ENCODE results near the gene MCTP1. TPM values are rescaled to one million over a fixed set of nuclear protein-coding genes. Genes with fewer than 3 reads are reported as not detected.

The MCTP1 gene
- total RNA-seq, 1 donor from 2014 or later: 12.8 TPM

DNA sequence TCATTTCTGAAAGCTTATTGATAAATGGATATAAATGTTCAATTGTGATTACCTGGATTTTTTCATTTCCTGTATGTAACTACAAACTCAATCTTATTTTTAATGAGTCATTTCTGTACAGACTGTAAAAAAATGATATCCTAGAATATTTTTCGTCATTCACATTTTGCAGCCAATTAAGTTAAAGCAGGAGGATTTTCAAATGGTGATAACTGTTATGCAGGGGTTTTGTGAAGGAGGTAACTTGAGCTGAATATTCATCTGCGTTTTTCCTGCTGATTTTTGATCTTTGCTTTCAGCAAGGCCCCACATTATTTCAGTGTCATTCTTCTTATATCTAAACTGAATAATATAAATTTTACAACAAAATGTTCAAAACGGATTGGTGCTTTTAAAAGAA is 592.3 kb downstream of the MCTP1 start:
- Histone ChIP-seq H3K9me3 (no peaks in the 10 kb centered on the region), H3K4me3 (no peak overlapping the region), H3K36me3 (no peaks in the 10 kb centered on the region), H3K4me1 (no peaks in the 10 kb centered on the region), H3K27me3 (no peaks in the 10 kb centered on the region), H3K27ac (no peak overlapping the region)
- TF ChIP-seq POLR2AphosphoS5 (IDR thresholded peaks at IDR 0.05; ENCODE audit: insufficient read depth in 1 of 2, low read depth in 1 of 2) (no peak), POLR2A (IDR thresholded peaks at IDR 0.05) (no peak)
- TF ChIP-seq, protein P1, sequence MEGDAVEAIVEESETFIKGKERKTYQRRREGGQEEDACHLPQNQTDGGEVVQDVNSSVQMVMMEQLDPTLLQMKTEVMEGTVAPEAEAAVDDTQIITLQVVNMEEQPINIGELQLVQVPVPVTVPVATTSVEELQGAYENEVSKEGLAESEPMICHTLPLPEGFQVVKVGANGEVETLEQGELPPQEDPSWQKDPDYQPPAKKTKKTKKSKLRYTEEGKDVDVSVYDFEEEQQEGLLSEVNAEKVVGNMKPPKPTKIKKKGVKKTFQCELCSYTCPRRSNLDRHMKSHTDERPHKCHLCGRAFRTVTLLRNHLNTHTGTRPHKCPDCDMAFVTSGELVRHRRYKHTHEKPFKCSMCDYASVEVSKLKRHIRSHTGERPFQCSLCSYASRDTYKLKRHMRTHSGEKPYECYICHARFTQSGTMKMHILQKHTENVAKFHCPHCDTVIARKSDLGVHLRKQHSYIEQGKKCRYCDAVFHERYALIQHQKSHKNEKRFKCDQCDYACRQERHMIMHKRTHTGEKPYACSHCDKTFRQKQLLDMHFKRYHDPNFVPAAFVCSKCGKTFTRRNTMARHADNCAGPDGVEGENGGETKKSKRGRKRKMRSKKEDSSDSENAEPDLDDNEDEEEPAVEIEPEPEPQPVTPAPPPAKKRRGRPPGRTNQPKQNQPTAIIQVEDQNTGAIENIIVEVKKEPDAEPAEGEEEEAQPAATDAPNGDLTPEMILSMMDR (IDR thresholded peaks at IDR 0.05): no peak
- intact Hi-C loops (cut with DNase I): no loop called here
- no peak for DNase-seq (ENCODE audit: extremely low spot score in 2 of 2)

DNA sequence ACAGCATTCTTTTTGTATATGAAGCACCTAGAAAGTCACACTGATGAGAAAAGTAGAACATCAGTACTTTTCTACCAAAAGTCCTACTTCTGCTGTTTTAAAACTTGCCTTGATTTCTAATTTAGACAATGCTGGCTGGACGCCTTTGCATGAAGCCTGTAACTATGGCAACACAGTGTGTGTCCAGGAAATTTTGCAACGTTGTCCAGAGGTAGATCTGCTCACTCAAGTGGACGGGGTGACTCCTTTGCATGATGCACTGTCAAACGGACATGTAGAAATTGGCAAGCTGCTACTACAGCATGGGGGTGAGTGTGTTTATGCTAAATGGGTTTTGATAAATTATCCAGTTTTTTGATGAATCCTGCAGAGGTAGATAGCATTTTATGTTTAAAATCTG is 592.9 kb downstream of the MCTP1 start:
- H3K9me3 ChIP-seq: no peaks in the 10 kb centered on the region
- peaks cover 0 to 5% of the 10 kb centered on the region in 2 donors for H3K36me3 ChIP-seq
- no peak overlapping the region for H3K27ac ChIP-seq
- no peaks in the 10 kb centered on the region for H3K4me1 ChIP-seq
- intact Hi-C loops (cut with DNase I): no loop called here
- TF ChIP-seq POLR2A (IDR thresholded peaks at IDR 0.05) (no peak), POLR2AphosphoS5 (IDR thresholded peaks at IDR 0.05; ENCODE audit: insufficient read depth in 1 of 2, low read depth in 1 of 2) (no peak)
- TF ChIP-seq, protein P1 (IDR thresholded peaks at IDR 0.05): no peak
- DNase-seq (ENCODE audit: extremely low spot score in 2 of 2): no peak
- no peaks in the 10 kb centered on the region for H3K27me3 ChIP-seq
- no peak overlapping the region for H3K4me3 ChIP-seq

DNA sequence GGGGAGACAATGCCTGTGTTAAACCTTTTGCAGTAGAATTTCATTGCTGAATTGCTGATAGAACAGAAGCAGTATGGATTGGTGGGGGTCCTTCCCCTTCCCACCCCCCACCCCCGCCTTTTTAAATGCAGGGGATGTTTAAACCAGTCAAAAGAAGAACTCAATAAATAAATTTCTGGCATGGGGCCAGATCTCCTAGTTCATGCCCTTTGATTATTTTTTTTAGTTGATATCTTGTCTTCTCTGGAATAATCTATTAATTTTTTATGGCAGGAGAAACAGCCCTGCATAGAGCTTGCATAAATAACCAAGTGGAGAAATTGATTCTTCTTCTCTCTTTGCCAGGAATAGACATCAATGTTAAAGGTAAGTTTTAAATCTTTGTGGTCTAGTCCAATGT is 593.6 kb downstream of the MCTP1 start:
- Histone ChIP-seq H3K4me1 (no peaks in the 10 kb centered on the region), H3K9me3 (no peaks in the 10 kb centered on the region), H3K27ac (no peak overlapping the region), H3K27me3 (no peaks in the 10 kb centered on the region), H3K36me3 (peaks cover 0 to 11% of the 10 kb centered on the region in 2 donors), H3K4me3 (no peak overlapping the region)
- intact Hi-C loops (cut with DNase I): no loop called here
- TF ChIP-seq POLR2A (IDR thresholded peaks at IDR 0.05): no peak
- TF ChIP-seq POLR2AphosphoS5 (IDR thresholded peaks at IDR 0.05; ENCODE audit: insufficient read depth in 1 of 2, low read depth in 1 of 2): no peak
- TF ChIP-seq, protein P1 (IDR thresholded peaks at IDR 0.05): no peak
- no peak for DNase-seq (ENCODE audit: extremely low spot score in 2 of 2)

DNA sequence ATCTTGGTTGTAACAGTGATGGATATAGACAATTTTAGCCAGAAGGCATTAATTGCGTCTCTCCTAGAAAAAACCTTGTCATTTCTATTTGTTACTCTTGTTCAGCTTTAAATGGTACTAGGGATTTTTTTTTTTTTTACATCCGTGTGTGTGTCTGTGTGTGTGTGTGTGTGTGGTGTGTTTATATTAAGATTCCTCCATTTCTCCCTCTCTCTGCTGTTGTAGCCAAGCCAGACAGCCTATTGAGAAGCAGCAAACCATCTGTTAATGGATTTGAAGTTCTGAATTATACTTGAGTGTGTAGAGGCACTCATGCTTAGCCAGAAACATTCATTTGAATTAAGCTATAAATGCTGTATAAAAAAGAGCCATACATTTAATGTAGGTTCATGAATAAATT is 594.1 kb downstream of the MCTP1 start:
- no peaks in the 10 kb centered on the region for H3K27me3 ChIP-seq
- H3K4me3 ChIP-seq: no peak overlapping the region
- DNase-seq (ENCODE audit: extremely low spot score in 2 of 2): no peak
- TF ChIP-seq POLR2A (IDR thresholded peaks at IDR 0.05) (no peak), POLR2AphosphoS5 (IDR thresholded peaks at IDR 0.05; ENCODE audit: insufficient read depth in 1 of 2, low read depth in 1 of 2) (no peak)
- TF ChIP-seq, protein P1 (IDR thresholded peaks at IDR 0.05): no peak
- no peaks in the 10 kb centered on the region for H3K9me3 ChIP-seq
- no peaks in the 10 kb centered on the region for H3K4me1 ChIP-seq
- intact Hi-C loops (cut with DNase I): no loop called here
- no peak overlapping the region for H3K27ac ChIP-seq
- H3K36me3 ChIP-seq: peaks cover 0 to 12% of the 10 kb centered on the region in 2 donors

DNA sequence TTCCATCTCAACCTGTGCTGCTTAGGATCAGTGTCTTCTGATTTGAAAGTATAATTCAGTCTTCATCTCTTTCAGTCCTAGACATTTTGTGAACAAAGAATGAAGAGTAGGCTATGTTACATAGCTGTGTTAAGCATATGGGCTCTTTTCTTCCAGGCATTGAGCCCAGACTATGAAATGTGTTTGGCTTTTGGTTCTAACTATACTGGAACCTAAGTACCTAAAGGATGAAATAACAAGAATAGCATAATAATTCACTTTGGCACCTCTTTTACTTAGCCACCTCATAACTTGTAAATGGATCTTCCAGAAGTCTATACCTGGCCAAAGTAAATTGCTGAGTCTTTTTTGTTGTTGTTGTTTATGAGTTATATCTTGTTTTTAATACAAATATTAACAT is 595.0 kb downstream of the MCTP1 start:
- intact Hi-C loops (cut with DNase I): no loop called here
- Histone ChIP-seq H3K4me3 (no peak overlapping the region), H3K27me3 (no peaks in the 10 kb centered on the region), H3K9me3 (no peaks in the 10 kb centered on the region), H3K36me3 (peaks cover 0 to 12% of the 10 kb centered on the region in 2 donors), H3K27ac (no peak overlapping the region), H3K4me1 (no peaks in the 10 kb centered on the region)
- DNase-seq (ENCODE audit: extremely low spot score in 2 of 2): no peak
- TF ChIP-seq, protein P1 (IDR thresholded peaks at IDR 0.05): no peak
- TF ChIP-seq POLR2AphosphoS5 (IDR thresholded peaks at IDR 0.05; ENCODE audit: insufficient read depth in 1 of 2, low read depth in 1 of 2) (no peak), POLR2A (IDR thresholded peaks at IDR 0.05) (no peak)

Data from vagina (tissue), 2 donors.